Fibroblast of skin of back (primary cell): ENCODE measurements around the gene WNT9B. TPM values are rescaled to one million over a fixed set of nuclear protein-coding genes. Genes with fewer than 3 reads are reported as not detected.

Source experiments
- DNase-seq: peaks from one replicate; pipeline ENCODE4 v3.0.0-alpha.2; 2013
- polyA plus RNA-seq, 2 experiments: library from polyadenylated mRNA; unstranded; fragments of 120-200 nt; gene quantifications; one replicate each; pipeline ENCODE4 v1.2.1, GENCODE V29; 2013; ENCODE audit not compliant: insufficient read length in 2 of 2

WNT9B gene
- not detected for polyA plus RNA-seq (2013, experiment 1 of 2; ENCODE audit: insufficient read length)
- polyA plus RNA-seq (2013, experiment 2 of 2; ENCODE audit: insufficient read length) = not detected

DNA sequence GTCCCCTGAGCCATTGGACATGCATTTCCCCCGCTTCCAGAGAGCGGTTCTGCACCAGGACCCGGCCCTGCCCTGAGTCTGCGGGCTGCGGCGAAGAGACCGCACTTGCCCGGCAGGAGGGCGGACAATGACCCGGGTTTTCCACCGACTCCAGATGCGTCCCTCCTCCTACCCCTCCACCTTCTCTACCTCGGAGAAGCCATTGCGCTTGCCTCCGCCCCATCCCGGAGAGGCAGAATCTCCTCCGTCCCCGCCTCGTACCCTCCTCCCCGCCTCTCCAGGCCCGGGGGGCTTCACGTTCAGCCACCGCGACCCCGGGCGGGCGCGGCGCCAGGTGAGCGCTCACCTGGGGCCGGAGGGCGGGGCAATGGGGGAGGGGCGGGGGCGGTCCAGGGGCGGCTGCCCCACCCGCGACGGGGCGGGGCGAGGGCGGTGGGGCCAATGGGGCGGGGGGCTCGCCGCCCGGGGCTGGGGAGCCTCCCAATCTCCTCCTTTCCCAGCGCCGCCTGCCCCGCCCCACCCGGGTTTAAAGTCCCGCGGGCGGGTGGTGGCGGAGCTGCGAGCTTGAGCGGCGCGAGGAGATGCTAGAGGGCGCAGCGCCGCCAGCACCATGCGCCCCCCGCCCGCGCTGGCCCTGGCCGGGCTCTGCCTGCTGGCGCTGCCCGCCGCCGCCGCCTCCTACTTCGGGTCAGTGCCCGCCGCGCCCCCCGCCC, at the start of gene WNT9B:
Gene WNT9B, plus strand, starts transcription at position 555 of the 713 bp plus-strand sequence. Its CDS starts 56 bp downstream, at position 611.
- DNase-seq = no peak

GRCh38 chr17:46802800-46803199, 48.6 kb upstream of the WNT9B start:
- DNase-seq = no peak

DNA sequence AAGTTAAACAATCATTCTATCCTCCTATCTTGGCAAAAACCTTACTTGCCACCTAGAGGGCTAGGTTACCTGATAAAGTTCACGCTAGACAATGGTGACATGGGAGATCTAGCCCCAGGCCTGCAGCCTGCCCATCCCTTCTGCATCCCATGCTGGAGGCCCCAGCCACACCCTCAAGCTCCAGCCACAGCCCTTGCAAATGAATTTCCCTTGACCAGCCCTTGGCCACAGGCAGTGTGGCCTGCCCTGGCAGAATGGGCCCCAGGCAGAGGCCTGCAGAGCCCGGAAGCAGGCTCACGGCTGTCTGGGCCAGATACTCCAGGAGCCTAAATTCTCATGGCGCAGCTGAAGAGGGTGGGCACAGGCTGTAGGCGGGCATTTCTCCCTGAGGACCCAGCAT, 47.8 kb upstream of the WNT9B start:
- no peak for DNase-seq

DNA sequence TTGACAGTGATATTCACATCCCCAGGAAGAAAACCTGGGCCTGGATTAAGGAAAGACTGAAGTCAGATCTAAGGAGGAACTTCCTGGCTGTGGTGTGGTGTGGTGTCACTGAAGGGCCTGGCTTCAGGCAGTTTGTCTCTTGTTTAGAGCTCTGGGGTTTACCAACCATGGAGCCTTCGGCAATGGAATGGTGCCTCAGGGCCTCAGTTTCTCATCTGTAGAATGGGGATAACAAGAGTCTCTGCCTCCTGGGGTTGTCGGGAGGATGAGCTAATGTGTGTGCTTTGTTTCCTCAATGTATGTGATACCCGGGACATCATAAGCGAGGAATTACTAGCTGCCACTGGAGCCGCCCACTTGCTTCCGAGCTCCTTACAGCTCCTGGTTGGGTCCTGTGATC, 45.6 kb upstream of the WNT9B start:
- DNase-seq = no peak

DNA sequence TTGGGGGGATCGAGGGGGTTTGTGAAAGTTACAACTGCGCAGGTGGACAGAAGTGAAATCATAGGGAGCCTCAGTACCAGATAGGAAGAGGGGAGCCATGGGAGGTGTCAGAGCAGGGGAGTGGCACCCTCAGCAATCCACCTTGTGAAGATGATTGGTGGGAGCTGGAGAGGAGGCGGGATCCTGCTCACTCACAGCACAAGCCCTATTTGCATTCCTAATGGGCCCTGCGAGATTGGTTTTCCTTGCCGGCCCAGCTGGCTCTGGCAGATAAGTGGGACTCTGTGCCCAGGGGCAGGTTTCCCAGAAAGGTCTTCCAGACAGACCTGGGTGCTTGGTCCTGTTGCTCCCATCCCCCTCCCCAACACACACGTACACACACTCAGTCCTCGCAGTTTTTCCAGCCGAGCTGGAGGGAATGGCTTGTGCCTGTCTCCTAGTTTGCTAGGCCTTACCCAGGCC, 42.2 kb upstream of the WNT9B start:
- DNase-seq = no peak

- no peak for DNase-seq
These were observed 40.5 kb upstream of the WNT9B start for GRCh38 chr17:46810837-46811236.

- DNase-seq = no peak
These were observed 39.3 kb upstream of the WNT9B start for GRCh38 chr17:46811978-46812583.

DNA sequence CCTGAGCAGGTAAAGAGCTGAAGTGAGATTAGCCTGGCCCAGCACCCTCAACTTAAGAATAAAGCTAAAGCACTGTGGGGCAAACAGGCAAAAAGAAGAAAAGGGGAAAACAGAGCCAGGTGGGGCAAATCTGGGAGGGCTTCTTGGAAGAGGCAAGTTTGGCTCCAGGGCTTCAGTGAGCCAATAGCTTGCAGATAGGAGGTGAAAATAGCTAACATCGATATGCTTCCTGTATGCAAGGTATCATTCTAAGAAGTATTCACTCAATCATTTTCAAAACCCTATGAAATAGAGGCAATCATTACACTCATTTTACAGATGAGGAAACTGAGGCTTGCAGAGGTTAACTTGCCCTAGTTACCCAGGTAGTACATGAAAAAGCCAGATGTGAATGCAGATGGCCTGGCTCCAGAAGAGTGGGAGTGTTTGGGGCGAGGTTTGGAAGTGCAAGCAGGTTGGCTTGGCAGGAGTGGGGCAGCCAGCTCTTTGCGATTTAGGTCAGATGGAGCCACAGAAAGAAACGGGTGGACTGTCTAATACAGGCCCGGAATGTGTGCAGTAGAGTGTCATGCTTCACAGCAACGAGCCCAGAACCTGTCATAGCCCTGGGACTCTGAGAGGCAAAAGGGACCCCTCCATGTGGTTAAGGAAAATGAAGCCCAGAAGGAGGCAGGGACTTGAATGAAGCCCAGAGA, 38.6 kb upstream of the WNT9B start:
- DNase-seq = no peak

GRCh38 chr17:46813920-46814319, 37.5 kb upstream of the WNT9B start:
- DNase-seq = no peak

DNA sequence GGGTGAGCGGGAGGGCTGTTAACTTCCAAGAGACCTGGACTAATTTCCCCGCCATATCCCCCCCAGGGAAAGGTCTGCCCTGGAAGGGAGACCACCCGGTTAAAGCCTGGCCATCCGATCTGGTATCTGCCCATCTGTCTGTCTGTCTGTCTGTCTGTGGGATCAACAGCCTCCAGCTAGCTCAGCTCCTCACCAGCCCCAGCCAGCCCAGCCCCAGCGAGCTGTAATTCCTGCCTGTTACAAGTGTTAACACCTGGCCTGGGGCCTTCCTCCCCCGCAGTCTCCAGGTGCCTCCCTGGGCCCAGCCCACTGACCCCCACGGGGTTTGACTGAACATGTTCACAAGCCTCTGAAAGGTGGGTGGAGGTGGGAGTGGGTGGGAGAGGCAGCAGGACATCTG, 36.9 kb upstream of the WNT9B start:
- DNase-seq = no peak

DNA sequence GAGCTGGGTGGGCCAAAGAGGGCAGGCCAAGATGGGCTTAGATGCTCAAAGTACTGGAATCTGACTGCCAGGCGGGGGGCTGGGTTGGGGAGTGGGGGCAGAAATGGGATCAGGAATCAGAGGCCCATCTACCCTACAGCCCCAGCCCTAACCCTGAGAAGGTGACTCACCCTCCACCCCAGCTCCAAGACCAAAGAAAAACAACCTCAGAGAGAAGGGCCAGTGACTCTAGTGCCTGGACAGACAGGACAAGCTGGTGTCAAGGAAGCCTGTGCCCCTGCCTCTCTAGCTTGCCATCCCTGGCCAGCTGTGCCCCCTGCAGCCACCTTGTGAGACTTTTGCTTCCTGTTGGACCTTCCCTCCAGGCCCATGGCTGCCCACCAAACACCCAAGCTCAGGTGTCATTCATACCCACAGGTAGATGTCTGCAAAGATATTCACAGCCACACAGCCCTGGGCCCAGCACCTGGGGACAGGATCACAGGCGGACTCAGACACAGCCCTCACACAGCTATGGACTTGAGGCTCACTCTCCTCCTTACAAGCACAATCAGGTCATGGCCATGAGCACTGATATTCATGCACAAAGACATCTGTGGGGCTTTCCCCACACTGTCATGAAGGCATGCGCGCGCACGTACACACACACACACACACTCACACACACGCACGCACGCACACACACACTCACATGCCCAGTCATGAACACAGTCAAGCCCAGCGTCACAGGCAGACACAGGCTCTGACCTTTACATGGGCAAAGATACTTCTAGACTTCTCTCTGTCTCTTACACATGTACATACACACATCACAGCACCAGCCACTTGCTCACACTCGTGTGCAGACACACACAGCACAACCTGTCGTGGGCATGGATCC, 35.7 kb upstream of the WNT9B start:
- no peak for DNase-seq

GRCh38 chr17:46817151-46817900, 34.1 kb upstream of the WNT9B start:
- DNase-seq = no peak

- no peak for DNase-seq
These were observed 33.5 kb upstream of the WNT9B start for GRCh38 chr17:46817901-46818209.

DNA sequence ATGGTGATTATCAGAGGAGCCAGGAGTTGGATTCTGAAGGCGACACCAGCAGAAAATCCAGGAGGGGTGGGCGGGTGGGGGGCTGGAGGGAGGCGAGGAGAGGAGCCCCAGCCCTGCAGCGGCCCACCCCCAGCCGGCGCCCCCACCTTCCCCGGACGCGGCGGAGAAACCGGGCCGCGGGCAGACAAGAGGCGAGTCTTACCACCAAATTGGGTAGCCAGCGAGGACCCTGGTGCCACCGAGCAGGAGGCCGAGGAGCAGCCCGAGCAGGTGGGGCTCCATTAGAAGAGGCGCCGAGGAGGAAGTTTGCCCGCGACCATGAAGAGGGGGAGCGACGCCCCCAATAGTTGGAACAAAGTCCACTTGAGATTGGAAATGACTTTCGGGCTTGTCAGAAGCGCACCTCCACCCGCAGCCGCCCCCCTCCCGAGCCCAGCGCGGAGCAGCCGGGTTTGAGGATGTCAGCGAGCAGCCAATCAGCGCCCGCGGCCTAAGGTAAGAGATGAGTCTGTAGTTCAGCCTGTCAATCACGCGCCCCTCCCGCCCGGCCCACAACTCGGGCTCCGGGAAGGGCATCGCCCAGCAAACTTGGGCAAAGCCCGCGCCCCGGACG, 33.0 kb upstream of the WNT9B start, which contains the start of gene WNT3:
Gene WNT3, minus strand, starts transcription at position 377 of the 613 bp plus-strand sequence. Its CDS starts 95 bp downstream, at position 282.
- no peak for DNase-seq

DNA sequence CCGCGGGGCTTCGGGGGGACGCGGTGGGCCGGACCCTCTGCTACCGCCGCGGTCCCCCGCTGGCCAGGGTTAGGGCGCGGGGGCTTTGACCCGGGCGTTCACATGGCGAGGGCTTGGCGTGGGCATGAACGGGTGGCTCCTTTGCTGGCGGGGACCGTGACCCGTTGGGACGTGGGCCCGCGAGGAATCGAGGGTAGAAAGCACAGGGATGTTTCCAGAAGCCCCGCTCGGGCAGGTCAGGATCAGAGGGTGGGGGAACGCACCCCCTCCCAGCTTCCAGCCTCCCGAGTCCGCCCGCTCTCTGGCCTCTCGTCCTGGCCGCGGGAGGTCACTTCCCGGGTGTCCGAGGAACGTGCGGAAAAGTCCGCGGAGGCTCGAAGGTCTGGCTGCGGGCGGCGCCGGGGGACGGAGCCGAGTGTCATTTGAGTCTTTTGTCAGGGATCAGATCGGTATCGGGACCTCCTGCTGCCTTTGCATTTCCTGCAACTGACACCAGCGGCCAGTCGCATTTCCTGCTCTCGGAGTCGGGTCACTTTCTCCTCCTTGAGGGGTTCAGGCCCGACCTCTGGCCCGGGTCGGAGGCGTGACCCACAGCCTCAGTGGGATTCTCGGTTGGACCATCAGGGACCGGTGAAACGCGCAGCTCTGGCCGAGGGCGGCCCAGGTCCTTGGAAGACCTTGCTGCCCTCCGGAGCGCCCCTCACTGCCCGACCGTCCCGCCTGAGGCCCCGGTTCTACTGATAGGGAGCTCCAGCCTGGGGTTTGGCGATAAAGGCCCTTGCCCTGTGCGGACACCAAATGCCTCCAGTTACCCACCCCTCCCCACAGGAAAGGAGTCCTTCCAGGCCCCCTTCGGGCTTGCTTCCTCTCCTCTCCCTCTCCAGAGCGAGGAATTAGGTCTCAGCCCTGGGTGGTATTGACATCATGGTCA, 32.2 kb upstream of the WNT9B start:
- DNase-seq = no peak

GRCh38 chr17:46819906-46820351, 31.5 kb upstream of the WNT9B start:
- DNase-seq = no peak

DNA sequence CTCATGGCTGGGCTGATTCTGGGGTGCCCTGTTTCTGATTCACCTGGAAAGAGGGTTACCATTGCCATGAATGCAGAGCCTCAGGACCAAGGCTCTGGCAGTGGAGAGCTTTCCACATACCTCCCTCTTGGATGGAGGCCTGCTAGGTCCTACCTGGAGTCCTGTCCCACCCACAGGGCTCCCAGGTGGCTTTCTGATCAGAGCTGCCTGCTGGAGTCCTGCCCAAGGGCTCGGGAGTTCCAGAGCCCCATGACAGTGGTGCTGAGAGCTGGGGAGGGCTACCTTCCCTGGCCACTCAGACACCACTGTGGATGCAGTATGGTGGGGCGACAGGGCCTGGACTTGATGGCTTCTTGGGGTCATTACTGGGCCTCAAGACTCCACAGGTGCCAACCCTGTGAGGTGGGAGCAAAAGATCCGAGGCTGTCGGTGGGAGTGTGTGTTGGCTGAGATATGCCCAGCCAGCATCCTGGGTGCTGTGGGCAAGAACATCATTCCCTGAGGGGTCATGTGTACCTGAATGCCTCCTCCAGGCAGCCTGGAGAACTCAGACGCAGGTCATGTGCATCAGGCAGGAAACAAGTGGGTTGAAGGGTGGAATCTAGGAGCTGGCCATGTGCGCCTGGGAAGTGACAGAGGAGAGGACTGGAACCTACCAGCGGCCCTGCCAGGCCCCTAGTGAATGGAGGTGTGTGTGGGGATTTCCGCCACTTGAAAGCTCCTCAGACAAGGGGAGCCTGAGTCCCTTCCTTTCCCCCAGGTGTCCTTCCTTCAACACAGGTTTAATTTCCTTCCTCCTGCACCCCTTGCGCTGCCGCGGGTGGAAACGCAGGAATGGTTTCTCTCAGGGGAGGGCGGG, 30.6 kb upstream of the WNT9B start:
- DNase-seq = no peak

DNA sequence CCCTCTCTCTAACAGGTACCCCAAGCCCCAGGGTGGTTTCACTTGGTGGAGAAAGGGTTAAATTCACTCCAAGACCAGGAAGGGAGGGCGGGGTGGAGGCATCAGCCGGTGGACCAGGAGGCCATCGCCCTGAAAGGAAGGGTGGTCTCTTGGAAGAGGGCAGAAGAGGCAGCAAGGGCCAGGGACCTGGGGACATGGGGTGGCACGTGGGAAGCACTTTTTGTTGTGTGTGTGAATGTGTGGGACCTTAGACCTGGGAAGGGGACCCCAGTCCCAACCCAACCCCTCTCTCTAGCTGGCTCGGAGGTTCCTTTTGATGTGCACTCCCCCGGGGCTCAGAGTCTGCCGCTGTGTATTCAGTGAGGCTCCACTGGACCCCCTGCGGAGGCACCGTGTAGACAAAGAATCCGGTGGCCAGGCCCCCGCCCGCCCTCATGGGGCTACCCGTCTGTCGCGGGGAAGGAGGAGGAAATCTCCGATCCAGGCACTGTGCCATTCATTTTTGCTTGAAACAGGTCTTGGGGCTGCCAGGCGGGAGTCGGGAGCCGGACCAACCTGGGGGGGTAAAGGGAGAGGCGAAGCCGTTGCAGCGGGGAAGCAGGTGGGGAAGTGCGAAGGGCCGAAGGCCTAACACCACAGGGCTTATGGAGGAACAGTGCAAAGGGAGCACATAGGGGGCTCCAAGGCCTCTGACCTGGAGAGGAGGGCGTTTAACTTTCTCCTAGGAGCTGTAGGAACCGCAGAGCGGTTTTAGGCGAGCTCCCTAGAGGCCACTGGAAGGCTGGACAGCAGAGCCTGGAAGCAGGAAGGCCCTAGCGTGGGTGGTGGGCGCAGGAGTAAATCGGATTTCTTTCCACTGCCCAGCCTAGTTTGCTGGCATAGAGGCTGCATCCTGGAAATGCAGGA, 29.6 kb upstream of the WNT9B start:
- no peak for DNase-seq
